GM21737 (cell line): ENCODE data around the gene KLF17.

ENCODE experiments used
- ATAC-seq: cut with Tn5 transposase; IDR thresholded peaks from one replicate; pipeline ENCODE4 v1.9.1; 2021; ENCODE audit warnings: mild to moderate bottlenecking, moderate library complexity; ENCODE audit not compliant: unreplicated experiment

Gene KLF17

GRCh38 chr1:44118682-44119081 lies at the start of gene KLF17:
Gene KLF17 (plus strand): TSS chr1:44118821. CDS start chr1:44118908, 87 bp downstream.
- ATAC-seq = no peak

- ATAC-seq = no peak
Observed at GRCh38 chr1:44071461-44071860, 47.2 kb upstream of the KLF17 start.

GRCh38 chr1:44072204-44072603 lies 46.4 kb upstream of the KLF17 start:
- ATAC-seq = no peak

GRCh38 chr1:44072821-44073220 lies 45.8 kb upstream of the KLF17 start:
- ATAC-seq = no peak

- no peak for ATAC-seq
Observed at GRCh38 chr1:44073528-44073927, 45.1 kb upstream of the KLF17 start.

GRCh38 chr1:44074415-44074814 lies 44.2 kb upstream of the KLF17 start:
- no peak for ATAC-seq

GRCh38 chr1:44076066-44076465 lies 42.6 kb upstream of the KLF17 start:
- ATAC-seq = no peak

GRCh38 chr1:44077421-44077820 lies 41.2 kb upstream of the KLF17 start:
- no peak for ATAC-seq

GRCh38 chr1:44078104-44078503 lies 40.5 kb upstream of the KLF17 start:
- no peak for ATAC-seq

GRCh38 chr1:44079566-44079965 lies 39.1 kb upstream of the KLF17 start:
- ATAC-seq = no peak

GRCh38 chr1:44084998-44085675 lies 33.5 kb upstream of the KLF17 start:
- no peak for ATAC-seq

GRCh38 chr1:44086692-44087474 lies 31.7 kb upstream of the KLF17 start:
- ATAC-seq = no peak

- no peak for ATAC-seq
Observed at GRCh38 chr1:44089371-44090048, 29.1 kb upstream of the KLF17 start.

- no peak for ATAC-seq
Observed at GRCh38 chr1:44090429-44091252, 28.0 kb upstream of the KLF17 start.

GRCh38 chr1:44094047-44094446 lies 24.6 kb upstream of the KLF17 start:
- ATAC-seq = no peak

GRCh38 chr1:44100183-44100868 lies 18.3 kb upstream of the KLF17 start:
- no peak for ATAC-seq

GRCh38 chr1:44101328-44101727 lies 17.3 kb upstream of the KLF17 start:
- ATAC-seq = no peak

GRCh38 chr1:44103270-44104131 lies 15.1 kb upstream of the KLF17 start:
- no peak for ATAC-seq

- ATAC-seq = no peak
Observed at GRCh38 chr1:44105810-44106209, 12.8 kb upstream of the KLF17 start.
